H7 (cell line): ENCODE data around the gene LHFPL5. TPM values are rescaled to one million over a fixed set of nuclear protein-coding genes. Genes with fewer than 3 reads are reported as not detected.

Experiments
- DNase-seq: peaks from one replicate; pipeline ENCODE4 v3.0.0; 2012
- H3K27me3 ChIP-seq: 2 replicates; pipeline ENCODE4 v1.6.0; 2011; ENCODE audit warnings: mild to moderate bottlenecking, low read length; ENCODE audit not compliant: control insufficient read depth, insufficient read depth
- H3K36me3 ChIP-seq: replicated peaks from 2 replicates; pipeline ENCODE4 v1.5.1; 2011; ENCODE audit warnings: low read length; ENCODE audit not compliant: control insufficient read depth, insufficient read depth
- H3K4me3 ChIP-seq: 2 replicates; pipeline ENCODE4 v1.5.1; 2011; ENCODE audit warnings: low read depth, mild to moderate bottlenecking, control low read depth, low read length, moderate library complexity; ENCODE audit not compliant: insufficient read depth
- total RNA-seq: library from RNA; depleted of rRNA; stranded (reverse); fragments of >200 nt; shearing (Covaris generic); gene quantifications from 2 replicates; pipeline ENCODE4 v1.2.3, GENCODE V29; 2014

The LHFPL5 gene
- total RNA-seq, 1 experiment from 2014 or later: not detected

GRCh38 chr6:35782424-35782823 is 22.7 kb upstream of the LHFPL5 start:
- H3K4me3 ChIP-seq: no peak overlapping the region

GRCh38 chr6:35784200-35784599 is 21.0 kb upstream of the LHFPL5 start:
- peaks cover 2% of the 10 kb centered on the region; the same call in 1 of the 2 replicates for H3K27me3 ChIP-seq
- no peak overlapping the region for H3K4me3 ChIP-seq
- DNase-seq: no peak
- no peaks in the 10 kb centered on the region for H3K36me3 ChIP-seq

More at GRCh38 chr6:35782424-35782823, 22.7 kb upstream of the LHFPL5 start:
- H3K36me3 ChIP-seq: no peaks in the 10 kb centered on the region
- H3K27me3 ChIP-seq: peaks cover 2% of the 10 kb centered on the region; the same call in 1 of the 2 replicates
- DNase-seq: peak; percentile 26

- H3K27me3 ChIP-seq: peaks cover 2% of the 10 kb centered on the region; the same call in 1 of the 2 replicates
These were observed 18.9 kb upstream of the LHFPL5 start for GRCh38 chr6:35786272-35786671.

GRCh38 chr6:35786810-35787209 is 18.3 kb upstream of the LHFPL5 start:
- Histone ChIP-seq H3K4me3 (no peak overlapping the region), H3K36me3 (no peaks in the 10 kb centered on the region), H3K27me3 (peaks cover 2% of the 10 kb centered on the region; the same call in 1 of the 2 replicates)
- DNase-seq: peak; percentile 82

More at GRCh38 chr6:35786272-35786671, 18.9 kb upstream of the LHFPL5 start:
- Histone ChIP-seq H3K36me3 (no peaks in the 10 kb centered on the region), H3K4me3 (no peak overlapping the region)
- DNase-seq: no peak

- peak; percentile 65 for DNase-seq
- Histone ChIP-seq H3K36me3 (no peaks in the 10 kb centered on the region), H3K27me3 (peaks cover 2% of the 10 kb centered on the region; the same call in 1 of the 2 replicates), H3K4me3 (no peak overlapping the region)
These were observed 17.6 kb upstream of the LHFPL5 start for GRCh38 chr6:35787266-35788218.

GRCh38 chr6:35788423-35788982 is 16.6 kb upstream of the LHFPL5 start:
- Histone ChIP-seq H3K4me3 (no peak overlapping the region), H3K27me3 (peaks cover 5% of the 10 kb centered on the region; the same call in 1 of the 2 replicates), H3K36me3 (no peaks in the 10 kb centered on the region)
- no peak for DNase-seq

GRCh38 chr6:35790683-35791082 is 14.5 kb upstream of the LHFPL5 start:
- Histone ChIP-seq H3K27me3 (peaks cover 5% of the 10 kb centered on the region; the same call in 1 of the 2 replicates), H3K4me3 (no peak overlapping the region), H3K36me3 (no peaks in the 10 kb centered on the region)
- no peak for DNase-seq

- H3K4me3 ChIP-seq: no peak overlapping the region
- H3K36me3 ChIP-seq: no peaks in the 10 kb centered on the region
- peaks cover 2% of the 10 kb centered on the region; the same call in 1 of the 2 replicates for H3K27me3 ChIP-seq
- peak; percentile 33 for DNase-seq
These were observed 10.4 kb upstream of the LHFPL5 start for GRCh38 chr6:35794536-35795452.

GRCh38 chr6:35795453-35796071 is 9.6 kb upstream of the LHFPL5 start:
- Histone ChIP-seq H3K36me3 (no peaks in the 10 kb centered on the region), H3K4me3 (no peak overlapping the region), H3K27me3 (peaks cover 2% of the 10 kb centered on the region; the same call in 1 of the 2 replicates)
- DNase-seq: peak; percentile 36

- Histone ChIP-seq H3K36me3 (no peaks in the 10 kb centered on the region), H3K4me3 (no peak overlapping the region), H3K27me3 (peaks cover 2% of the 10 kb centered on the region; the same call in 1 of the 2 replicates)
- DNase-seq: peak; percentile 29
These were observed 8.9 kb upstream of the LHFPL5 start for GRCh38 chr6:35796236-35796635.

GRCh38 chr6:35797837-35798526 is 7.2 kb upstream of the LHFPL5 start:
- no peaks in the 10 kb centered on the region; the same call in 1 of the 2 replicates for H3K27me3 ChIP-seq
- H3K4me3 ChIP-seq: no peak overlapping the region
- H3K36me3 ChIP-seq: no peaks in the 10 kb centered on the region
- DNase-seq: peak; percentile 79

- no peak for DNase-seq
- H3K27me3 ChIP-seq: no peaks in the 10 kb centered on the region
- H3K4me3 ChIP-seq: no peak overlapping the region
- no peaks in the 10 kb centered on the region for H3K36me3 ChIP-seq
These were observed 6.4 kb upstream of the LHFPL5 start for GRCh38 chr6:35798706-35799105.

- Histone ChIP-seq H3K27me3 (no peaks in the 10 kb centered on the region; the same call in 1 of the 2 replicates), H3K36me3 (no peaks in the 10 kb centered on the region), H3K4me3 (no peak overlapping the region)
- no peak for DNase-seq
These were observed 4.0 kb upstream of the LHFPL5 start for GRCh38 chr6:35801148-35801547.
